HUES6 (cell line): Measurements from ENCODE around the gene VSTM4.

Experiments used
- H3K27ac ChIP-seq: 2 replicates; pipeline ENCODE4 v1.7.0; 2013; ENCODE audit warnings: low read depth, mild to moderate bottlenecking, low read length, inconsistent platforms
- H3K27me3 ChIP-seq: 2 replicates; pipeline ENCODE4 v1.6.1; 2013; ENCODE audit warnings: low read length; ENCODE audit not compliant: control insufficient read depth, insufficient read depth
- H3K36me3 ChIP-seq: 2 replicates; pipeline ENCODE4 v1.6.1; 2013; ENCODE audit warnings: low read length; ENCODE audit not compliant: control insufficient read depth, insufficient read depth
- H3K4me1 ChIP-seq: 2 replicates; pipeline ENCODE4 v1.6.1; 2013; ENCODE audit warnings: low read length; ENCODE audit not compliant: control insufficient read depth, insufficient read depth
- H3K4me3 ChIP-seq: 2 replicates; pipeline ENCODE4 v1.5.1; 2013; ENCODE audit warnings: low read depth, low read length
- H3K9ac ChIP-seq: one replicate; pipeline ENCODE4 v1.6.1; 2013; ENCODE audit warnings: mild to moderate bottlenecking, low read length
- H3K9me3 ChIP-seq: 2 replicates; pipeline ENCODE4 v1.6.1; 2013; ENCODE audit warnings: low read depth, low read length; ENCODE audit not compliant: control insufficient read depth, insufficient read depth

Gene VSTM4

DNA sequence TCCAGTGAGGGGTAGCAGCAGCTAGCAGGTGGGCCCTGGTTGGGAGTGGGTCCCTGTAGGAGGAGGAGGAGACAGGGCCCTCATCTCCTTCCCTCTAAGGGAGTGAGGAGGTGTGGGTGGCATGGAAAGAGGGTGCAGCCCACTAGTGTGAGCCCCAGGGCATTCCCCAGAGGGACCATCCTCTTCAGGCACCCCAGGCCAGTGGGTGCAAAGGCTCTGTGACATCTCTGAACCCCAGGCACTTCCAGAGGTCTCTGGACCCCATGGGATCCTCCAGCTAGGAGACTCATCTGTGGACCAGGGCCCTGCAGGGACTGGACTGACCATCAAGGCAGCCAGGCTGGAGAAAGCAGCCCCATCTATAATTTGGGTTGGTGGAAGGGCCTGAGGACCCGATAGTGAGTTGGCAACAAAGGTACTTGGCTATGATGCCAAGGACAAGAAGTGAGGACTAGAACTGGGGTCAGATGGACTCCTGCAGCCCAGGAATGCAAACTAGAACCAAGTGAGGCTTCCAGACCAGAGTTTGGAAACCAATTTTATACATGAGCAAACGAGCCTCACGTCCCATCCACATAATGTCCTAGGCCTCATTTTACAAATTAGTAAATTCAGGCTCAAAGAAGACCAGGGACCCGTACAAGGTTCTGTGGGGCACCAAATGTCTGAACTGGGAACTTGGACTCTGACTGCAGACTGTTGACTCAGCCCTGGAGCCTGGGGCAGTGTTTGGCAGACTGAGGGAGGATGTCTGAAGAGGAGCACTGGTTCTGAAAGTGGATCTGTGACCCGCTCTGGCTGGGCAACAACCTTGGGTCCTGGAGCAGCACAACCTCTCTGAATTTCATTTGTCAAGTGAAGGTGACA, 1.4 kb upstream of the VSTM4 start:
- Histone ChIP-seq H3K36me3 (no peaks in the 10 kb centered on the region), H3K4me3 (no peak overlapping the region), H3K4me1 (peaks cover 3% of the 10 kb centered on the region), H3K27ac (no peak overlapping the region), H3K9ac (no peak overlapping the region), H3K27me3 (peaks cover 36% of the 10 kb centered on the region), H3K9me3 (no peaks in the 10 kb centered on the region)

- peaks cover 36% of the 10 kb centered on the region for H3K27me3 ChIP-seq
- peaks cover 3% of the 10 kb centered on the region for H3K4me1 ChIP-seq
- H3K9ac ChIP-seq = no peak overlapping the region
- H3K4me3 ChIP-seq = peak overlapping the region; percentile 46
- H3K36me3 ChIP-seq = no peaks in the 10 kb centered on the region
- no peak overlapping the region for H3K27ac ChIP-seq
- no peaks in the 10 kb centered on the region for H3K9me3 ChIP-seq
Measured at GRCh38 chr10:49115796-49116508, 630 bp upstream of the VSTM4 start.

GRCh38 chr10:49114718-49115014, 656 bp downstream of the VSTM4 start:
- Histone ChIP-seq H3K4me3 (peak overlapping the region; percentile 67), H3K27ac (no peak overlapping the region), H3K4me1 (no peaks in the 10 kb centered on the region; the same call in 1 of the 2 replicates), H3K9ac (peak overlapping the region; percentile 41), H3K27me3 (peaks cover 36% of the 10 kb centered on the region), H3K36me3 (no peaks in the 10 kb centered on the region), H3K9me3 (no peaks in the 10 kb centered on the region)

- no peaks in the 10 kb centered on the region for H3K4me1 ChIP-seq
- H3K9me3 ChIP-seq = no peaks in the 10 kb centered on the region
- peaks cover 36% of the 10 kb centered on the region for H3K27me3 ChIP-seq
- no peaks in the 10 kb centered on the region for H3K36me3 ChIP-seq
- no peak overlapping the region for H3K27ac ChIP-seq
- no peak overlapping the region for H3K9ac ChIP-seq
- H3K4me3 ChIP-seq = no peak overlapping the region
Measured at GRCh38 chr10:49113741-49114141, 1.6 kb downstream of the VSTM4 start.

- no peak overlapping the region for H3K27ac ChIP-seq
- no peak overlapping the region for H3K9ac ChIP-seq
- H3K4me1 ChIP-seq = no peaks in the 10 kb centered on the region
- no peaks in the 10 kb centered on the region for H3K36me3 ChIP-seq
- peaks cover 36% of the 10 kb centered on the region for H3K27me3 ChIP-seq
- H3K9me3 ChIP-seq = no peaks in the 10 kb centered on the region
- H3K4me3 ChIP-seq = no peak overlapping the region
Measured at GRCh38 chr10:49112851-49113250, 2.5 kb downstream of the VSTM4 start.

DNA sequence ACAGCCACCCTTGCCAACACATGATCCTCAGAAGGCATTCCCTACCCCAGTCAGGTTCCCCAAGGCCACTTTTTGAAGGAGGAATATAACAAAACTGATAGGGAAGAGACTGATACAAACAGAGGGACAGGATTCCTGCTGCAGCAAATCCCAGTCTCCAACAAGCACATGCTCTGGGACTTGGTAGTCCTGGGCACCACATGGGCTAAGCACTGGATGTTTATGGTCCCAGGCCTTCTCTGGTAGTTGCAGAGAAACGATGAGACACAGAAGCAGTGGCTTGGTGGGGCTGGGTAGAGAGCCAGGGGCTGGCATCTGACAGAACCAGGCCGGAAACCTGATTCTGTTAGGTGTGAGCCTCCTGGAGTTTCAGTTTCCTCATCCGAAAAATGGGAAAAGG, 3.2 kb downstream of the VSTM4 start:
- H3K36me3 ChIP-seq = no peaks in the 10 kb centered on the region
- no peaks in the 10 kb centered on the region for H3K4me1 ChIP-seq
- H3K9ac ChIP-seq = no peak overlapping the region
- H3K9me3 ChIP-seq = no peaks in the 10 kb centered on the region
- H3K27ac ChIP-seq = no peak overlapping the region
- peaks cover 34% of the 10 kb centered on the region for H3K27me3 ChIP-seq
- H3K4me3 ChIP-seq = no peak overlapping the region

GRCh38 chr10:49111320-49111698, 4.0 kb downstream of the VSTM4 start:
- H3K36me3 ChIP-seq = no peaks in the 10 kb centered on the region
- H3K27me3 ChIP-seq = peaks cover 26% of the 10 kb centered on the region
- H3K9ac ChIP-seq = no peak overlapping the region
- no peaks in the 10 kb centered on the region for H3K4me1 ChIP-seq
- no peak overlapping the region for H3K4me3 ChIP-seq
- H3K27ac ChIP-seq = no peak overlapping the region
- no peaks in the 10 kb centered on the region for H3K9me3 ChIP-seq

GRCh38 chr10:49110684-49111319, 4.5 kb downstream of the VSTM4 start:
- Histone ChIP-seq H3K4me1 (no peaks in the 10 kb centered on the region), H3K27ac (no peak overlapping the region), H3K4me3 (no peak overlapping the region), H3K36me3 (no peaks in the 10 kb centered on the region), H3K9ac (no peak overlapping the region), H3K9me3 (no peaks in the 10 kb centered on the region), H3K27me3 (peaks cover 25% of the 10 kb centered on the region)

GRCh38 chr10:49109669-49110340, 5.5 kb downstream of the VSTM4 start:
- Histone ChIP-seq H3K4me3 (no peak overlapping the region), H3K27ac (no peak overlapping the region), H3K9me3 (no peaks in the 10 kb centered on the region), H3K9ac (no peak overlapping the region), H3K4me1 (no peaks in the 10 kb centered on the region), H3K36me3 (no peaks in the 10 kb centered on the region), H3K27me3 (peaks cover 22% of the 10 kb centered on the region)

- Histone ChIP-seq H3K4me3 (no peak overlapping the region), H3K36me3 (no peaks in the 10 kb centered on the region), H3K9ac (no peak overlapping the region), H3K4me1 (no peaks in the 10 kb centered on the region), H3K27ac (no peak overlapping the region), H3K9me3 (no peaks in the 10 kb centered on the region), H3K27me3 (peaks cover 11% of the 10 kb centered on the region; the same call in 1 of the 2 replicates)
Measured at GRCh38 chr10:49108656-49109055, 6.7 kb downstream of the VSTM4 start.
